Upper lobe of right lung (tissue), 1 donor: ENCODE measurements around the gene BMPER. TPM values are rescaled to one million over a fixed set of nuclear protein-coding genes. Genes with fewer than 3 reads are reported as not detected.

ENCODE experiments used
- ATAC-seq: fragments of 200-7000 bp; cut with Tn5 transposase; one replicate; pipeline ENCODE4 v1.9.1; 2020; ENCODE audit warnings: mild to moderate bottlenecking, moderate library complexity
- DNase-seq: peaks from one replicate; pipeline ENCODE4 v3.0.0-alpha.2; 2020
- H3K27ac ChIP-seq: fragments of 200-600 bp; one replicate; pipeline ENCODE4 v1.8.0; 2022
- H3K27me3 ChIP-seq: fragments of 200-600 bp; one replicate; pipeline ENCODE4 v1.8.0; 2022; ENCODE audit warnings: mild to moderate bottlenecking
- H3K36me3 ChIP-seq: fragments of 200-600 bp; one replicate; pipeline ENCODE4 v1.8.0; 2022
- H3K4me1 ChIP-seq: fragments of 200-600 bp; one replicate; pipeline ENCODE4 v1.8.0; 2022
- H3K4me3 ChIP-seq: fragments of 200-600 bp; one replicate; pipeline ENCODE4 v1.8.0; 2022; ENCODE audit warnings: mild to moderate bottlenecking
- H3K9me3 ChIP-seq: fragments of 200-600 bp; one replicate; pipeline ENCODE4 v1.8.0; 2022
- CTCF ChIP-seq: fragments of 200-600 bp; IDR thresholded peaks from one replicate; pipeline ENCODE4 v1.8.0; 2022; ENCODE audit warnings: antibody characterized with exemption
- intact Hi-C: fragments of 100-400 bp; cut with DNase I; formaldehyde crosslinking; loops from one replicate; pipeline ENCODE4 v1.11.0; 2022
- total RNA-seq: library from RNA; stranded (reverse); fragmentation: NEBNext Ultra II Directional; extraction: Animal tissue kit (Norgen Biotek cat#: 25700); gene quantifications from one replicate; pipeline ENCODE4 v1.2.1, GENCODE V29; 2021
- donor health status: DM: no; HTN: yes; CAD: no; lungs with severe emphysema.

The BMPER gene
- total RNA-seq, 1 donor from 2014 or later: 10.0 TPM

DNA sequence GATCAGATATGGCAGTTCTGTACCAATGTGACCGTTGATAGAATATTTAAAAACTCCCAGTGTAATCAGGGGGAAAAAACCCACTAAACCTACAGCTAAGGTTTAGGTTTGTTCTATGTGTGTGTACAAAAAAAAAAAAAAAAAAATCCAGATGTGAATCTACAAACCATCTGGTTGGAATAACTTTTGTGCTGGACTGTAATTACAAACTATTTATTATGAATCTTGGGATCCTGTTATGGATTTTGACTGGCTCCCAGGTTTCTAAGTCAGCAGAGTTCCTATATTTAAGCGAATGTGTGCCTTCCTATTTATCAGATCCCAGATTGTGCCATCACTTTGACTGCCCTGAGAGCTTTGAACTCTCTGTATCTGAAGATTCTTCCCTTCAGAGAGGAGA is 29.1 kb downstream of the BMPER start:
- TF ChIP-seq CTCF: no peak
- no peaks in the 10 kb centered on the region for H3K9me3 ChIP-seq

GRCh38 chr7:33936503-33936902 is 31.2 kb downstream of the BMPER start:
- H3K4me3 ChIP-seq: no peak overlapping the region
- peaks cover 6% of the 10 kb centered on the region for H3K4me1 ChIP-seq
- H3K9me3 ChIP-seq: no peaks in the 10 kb centered on the region
- intact Hi-C loops: no loop called here
- no peaks in the 10 kb centered on the region for H3K27me3 ChIP-seq
- H3K27ac ChIP-seq: no peak overlapping the region
- DNase-seq (no peak), ATAC-seq (no peak)
- no peaks in the 10 kb centered on the region for H3K36me3 ChIP-seq
- no peak for TF ChIP-seq CTCF

More for the DNA sequence above, 29.1 kb downstream of the BMPER start:
- intact Hi-C loops: no loop called here
- Histone ChIP-seq H3K4me1 (peaks cover 6% of the 10 kb centered on the region), H3K4me3 (no peak overlapping the region), H3K27ac (no peak overlapping the region), H3K36me3 (no peaks in the 10 kb centered on the region), H3K27me3 (no peaks in the 10 kb centered on the region)
- no peak for ATAC-seq
- no peak for DNase-seq

DNA sequence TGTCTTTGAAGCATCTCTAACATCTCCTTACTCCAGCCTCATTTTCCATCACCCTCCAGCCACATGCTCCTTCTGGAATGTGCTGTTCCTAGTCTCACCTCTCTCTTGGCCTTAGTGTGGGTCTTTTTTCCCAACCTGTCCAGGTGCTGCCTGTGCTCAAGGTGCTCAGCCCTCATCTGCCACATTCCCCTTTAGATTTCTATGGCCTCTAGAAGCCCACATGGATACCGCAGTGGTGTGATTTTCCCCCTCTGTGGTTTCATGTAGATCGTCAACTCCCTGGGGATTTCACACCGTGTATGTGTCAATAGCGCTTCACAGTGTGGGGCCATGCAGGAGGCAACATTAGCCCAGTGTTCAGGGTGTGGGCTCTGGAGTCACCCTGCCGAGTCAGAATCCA is 32.5 kb downstream of the BMPER start:
- DNase-seq (no peak), ATAC-seq (no peak)
- no peaks in the 10 kb centered on the region for H3K36me3 ChIP-seq
- no peak overlapping the region for H3K4me3 ChIP-seq
- intact Hi-C loops: no loop called here
- no peak for TF ChIP-seq CTCF
- no peak overlapping the region for H3K27ac ChIP-seq
- peaks cover 6% of the 10 kb centered on the region for H3K4me1 ChIP-seq
- no peaks in the 10 kb centered on the region for H3K9me3 ChIP-seq
- H3K27me3 ChIP-seq: no peaks in the 10 kb centered on the region

- no peak overlapping the region for H3K27ac ChIP-seq
- no peak overlapping the region for H3K4me3 ChIP-seq
- no peaks in the 10 kb centered on the region for H3K27me3 ChIP-seq
- H3K4me1 ChIP-seq: no peaks in the 10 kb centered on the region
- DNase-seq: no peak
- ATAC-seq: no peak
- H3K36me3 ChIP-seq: no peaks in the 10 kb centered on the region
- H3K9me3 ChIP-seq: no peaks in the 10 kb centered on the region
- intact Hi-C loops: no loop called here
- TF ChIP-seq CTCF: no peak
Observed at GRCh38 chr7:33939121-33939520, 33.8 kb downstream of the BMPER start.

DNA sequence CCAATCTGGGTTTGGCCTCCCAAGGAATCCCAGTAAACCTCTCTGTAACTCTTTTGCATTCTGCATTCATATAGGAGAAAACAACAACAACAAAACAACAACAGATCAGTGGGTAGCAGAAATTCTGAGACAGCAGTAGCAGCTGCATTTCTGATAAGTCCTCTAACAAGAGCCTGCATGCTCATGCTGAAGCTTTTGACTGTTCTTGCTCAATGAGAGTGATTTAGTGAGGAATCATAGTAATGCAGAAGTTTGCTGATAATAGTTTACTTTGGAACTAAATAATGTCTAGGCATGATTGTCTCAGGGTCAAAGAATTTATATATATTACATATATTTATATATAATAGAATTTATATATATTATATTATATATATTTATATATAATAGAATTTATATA is 35.2 kb downstream of the BMPER start:
- DNase-seq (no peak), ATAC-seq (no peak)
- Histone ChIP-seq H3K27me3 (no peaks in the 10 kb centered on the region), H3K27ac (no peak overlapping the region), H3K36me3 (no peaks in the 10 kb centered on the region), H3K9me3 (no peaks in the 10 kb centered on the region), H3K4me1 (no peaks in the 10 kb centered on the region), H3K4me3 (no peak overlapping the region)
- intact Hi-C loops: no loop called here
- no peak for TF ChIP-seq CTCF

- no peak for TF ChIP-seq CTCF
- no peak overlapping the region for H3K4me3 ChIP-seq
- H3K27me3 ChIP-seq: no peaks in the 10 kb centered on the region
- no peak for DNase-seq
- no peaks in the 10 kb centered on the region for H3K9me3 ChIP-seq
- no peak overlapping the region for H3K27ac ChIP-seq
- no peaks in the 10 kb centered on the region for H3K4me1 ChIP-seq
- no peaks in the 10 kb centered on the region for H3K36me3 ChIP-seq
- intact Hi-C loops: no loop called here
- no peak for ATAC-seq
Observed at GRCh38 chr7:33941418-33941817, 36.1 kb downstream of the BMPER start.
